IgD-negative memory B cell (primary cell): ENCODE data around the gene PRAMEF14. TPM values are rescaled to one million over a fixed set of nuclear protein-coding genes. Genes with fewer than 3 reads are reported as not detected.
A peak's percentile ranks its signal among the peaks of the same experiment; 100 is the strongest.
"Not testable (repeated sequence)": the region's sequence is repeated elsewhere in the genome, so short reads cannot be mapped to it uniquely, and the experiment has no call there.

Source experiments
- H3K27ac Mint-ChIP-seq, 3 donors: one replicate each; pipeline ENCODE4 v1.8.0; 2020 to 2022; ENCODE audit warnings: mild to moderate bottlenecking in 3 of 3, mixed read lengths in 3 of 3, moderate library complexity in 1 of 3
- H3K27me3 Mint-ChIP-seq: one replicate; pipeline ENCODE4 v1.8.0; 2021; ENCODE audit warnings: mixed read lengths
- H3K36me3 Mint-ChIP-seq: one replicate; pipeline ENCODE4 v1.8.0; 2020; ENCODE audit warnings: mild to moderate bottlenecking, mixed read lengths
- H3K4me1 Mint-ChIP-seq, 3 donors: one replicate each; pipeline ENCODE4 v1.8.0; 2020 to 2022; ENCODE audit warnings: mixed read lengths in 3 of 3, mild to moderate bottlenecking in 1 of 3
- H3K4me3 Mint-ChIP-seq, 4 donors: one replicate each; pipeline ENCODE4 v1.8.0; 2020 to 2022; ENCODE audit warnings: mild to moderate bottlenecking in 4 of 4, mixed read lengths in 4 of 4, moderate library complexity in 3 of 4
- H3K9me3 Mint-ChIP-seq, 3 donors: one replicate each; pipeline ENCODE4 v1.8.0; 2020 to 2021; ENCODE audit warnings: mixed read lengths in 3 of 3, mild to moderate bottlenecking in 1 of 3
- polyA plus RNA-seq: library from polyadenylated mRNA; unstranded; fragments of 300-500 nt; fragmentation: Illumina TruSeq; gene quantifications from one replicate; pipeline ENCODE4 v1.2.3, GENCODE V29; 2021

Gene PRAMEF14
- polyA plus RNA-seq = not detected

GRCh38 chr1:13347034-13347433 lies at the start of gene PRAMEF14:
TSS of gene PRAMEF14 (minus strand) at chr1:13347134. CDS start at chr1:13345314, 1,820 bp downstream.
- H3K27me3 Mint-ChIP-seq, H3K9me3 Mint-ChIP-seq, H3K4me3 Mint-ChIP-seq, H3K27ac Mint-ChIP-seq, H3K4me1 Mint-ChIP-seq, H3K36me3 Mint-ChIP-seq: not testable (repeated sequence)

GRCh38 chr1:13395311-13395710 lies 48.4 kb upstream of the PRAMEF14 start:
- H3K9me3 Mint-ChIP-seq, H3K4me1 Mint-ChIP-seq, H3K36me3 Mint-ChIP-seq, H3K27me3 Mint-ChIP-seq, H3K27ac Mint-ChIP-seq, H3K4me3 Mint-ChIP-seq: not testable (repeated sequence)

GRCh38 chr1:13394761-13395160 lies 47.8 kb upstream of the PRAMEF14 start:
- H3K4me3 Mint-ChIP-seq, H3K27ac Mint-ChIP-seq, H3K9me3 Mint-ChIP-seq, H3K36me3 Mint-ChIP-seq, H3K4me1 Mint-ChIP-seq, H3K27me3 Mint-ChIP-seq: not testable (repeated sequence)

- not testable (repeated sequence) for H3K9me3 Mint-ChIP-seq, H3K36me3 Mint-ChIP-seq
These were observed 46.1 kb upstream of the PRAMEF14 start for GRCh38 chr1:13393004-13393403.

GRCh38 chr1:13389332-13389731 lies 42.4 kb upstream of the PRAMEF14 start, which contains the start of gene PRAMEF17:
TSS of gene PRAMEF17 (plus strand) at chr1:13389632. CDS start at chr1:13389658, 26 bp downstream.
- H3K27ac Mint-ChIP-seq, H3K9me3 Mint-ChIP-seq, H3K4me3 Mint-ChIP-seq, H3K4me1 Mint-ChIP-seq, H3K27me3 Mint-ChIP-seq, H3K36me3 Mint-ChIP-seq: not testable (repeated sequence)

More at GRCh38 chr1:13393004-13393403, 46.1 kb upstream of the PRAMEF14 start:
- not testable (repeated sequence) for H3K27ac Mint-ChIP-seq, H3K4me3 Mint-ChIP-seq, H3K4me1 Mint-ChIP-seq, H3K27me3 Mint-ChIP-seq

- H3K4me3 Mint-ChIP-seq, H3K27ac Mint-ChIP-seq, H3K9me3 Mint-ChIP-seq, H3K36me3 Mint-ChIP-seq, H3K27me3 Mint-ChIP-seq, H3K4me1 Mint-ChIP-seq: not testable (repeated sequence)
These were observed 33.4 kb upstream of the PRAMEF14 start for GRCh38 chr1:13380380-13380779.

GRCh38 chr1:13378983-13379382 lies 32.0 kb upstream of the PRAMEF14 start:
- not testable (repeated sequence) for H3K9me3 Mint-ChIP-seq, H3K27ac Mint-ChIP-seq, H3K36me3 Mint-ChIP-seq, H3K4me1 Mint-ChIP-seq, H3K4me3 Mint-ChIP-seq, H3K27me3 Mint-ChIP-seq

- not testable (repeated sequence) for H3K9me3 Mint-ChIP-seq, H3K4me3 Mint-ChIP-seq
These were observed 21.6 kb upstream of the PRAMEF14 start for GRCh38 chr1:13368544-13368943.

GRCh38 chr1:13366536-13366935 lies 19.6 kb upstream of the PRAMEF14 start:
- not testable (repeated sequence) for H3K4me3 Mint-ChIP-seq, H3K4me1 Mint-ChIP-seq, H3K36me3 Mint-ChIP-seq, H3K9me3 Mint-ChIP-seq, H3K27me3 Mint-ChIP-seq, H3K27ac Mint-ChIP-seq

More at GRCh38 chr1:13368544-13368943, 21.6 kb upstream of the PRAMEF14 start:
- not testable (repeated sequence) for H3K27me3 Mint-ChIP-seq, H3K27ac Mint-ChIP-seq, H3K36me3 Mint-ChIP-seq, H3K4me1 Mint-ChIP-seq

GRCh38 chr1:13364928-13365327 lies 18.0 kb upstream of the PRAMEF14 start:
- H3K4me1 Mint-ChIP-seq, H3K27me3 Mint-ChIP-seq, H3K36me3 Mint-ChIP-seq, H3K4me3 Mint-ChIP-seq, H3K27ac Mint-ChIP-seq, H3K9me3 Mint-ChIP-seq: not testable (repeated sequence)

- H3K4me1 Mint-ChIP-seq, H3K4me3 Mint-ChIP-seq, H3K27ac Mint-ChIP-seq, H3K36me3 Mint-ChIP-seq, H3K9me3 Mint-ChIP-seq, H3K27me3 Mint-ChIP-seq: not testable (repeated sequence)
These were observed 15.4 kb upstream of the PRAMEF14 start for GRCh38 chr1:13362364-13362763.

- not testable (repeated sequence) for H3K36me3 Mint-ChIP-seq, H3K9me3 Mint-ChIP-seq, H3K4me3 Mint-ChIP-seq, H3K4me1 Mint-ChIP-seq, H3K27me3 Mint-ChIP-seq, H3K27ac Mint-ChIP-seq
These were observed 9.8 kb upstream of the PRAMEF14 start for GRCh38 chr1:13356774-13357173.

GRCh38 chr1:13354475-13354874 lies 7.5 kb upstream of the PRAMEF14 start:
- not testable (repeated sequence) for H3K9me3 Mint-ChIP-seq, H3K4me3 Mint-ChIP-seq, H3K27ac Mint-ChIP-seq, H3K27me3 Mint-ChIP-seq, H3K36me3 Mint-ChIP-seq, H3K4me1 Mint-ChIP-seq

GRCh38 chr1:13353476-13353875 lies 6.5 kb upstream of the PRAMEF14 start:
- H3K36me3 Mint-ChIP-seq, H3K9me3 Mint-ChIP-seq, H3K4me1 Mint-ChIP-seq, H3K27me3 Mint-ChIP-seq, H3K27ac Mint-ChIP-seq: not testable (repeated sequence)
- peak overlapping the region in 1 of 4 donors; percentile 9 for H3K4me3 Mint-ChIP-seq

- not testable (repeated sequence) for H3K27me3 Mint-ChIP-seq, H3K27ac Mint-ChIP-seq, H3K4me1 Mint-ChIP-seq, H3K9me3 Mint-ChIP-seq, H3K36me3 Mint-ChIP-seq, H3K4me3 Mint-ChIP-seq
These were observed 4.4 kb downstream of the PRAMEF14 start for GRCh38 chr1:13342496-13342895.

GRCh38 chr1:13315281-13315680 lies 31.7 kb downstream of the PRAMEF14 start, which contains the start of gene PRAMEF15:
TSS of gene PRAMEF15 (plus strand) at chr1:13315581. CDS start at chr1:13318408, 2,827 bp downstream.
- not testable (repeated sequence) for H3K4me3 Mint-ChIP-seq, H3K9me3 Mint-ChIP-seq, H3K27ac Mint-ChIP-seq, H3K4me1 Mint-ChIP-seq, H3K27me3 Mint-ChIP-seq, H3K36me3 Mint-ChIP-seq

GRCh38 chr1:13303239-13303638 lies 43.7 kb downstream of the PRAMEF14 start, which contains the start of gene PRAMEF33:
TSS of gene PRAMEF33 (plus strand) at chr1:13303539. CDS start at chr1:13305955, 2,416 bp downstream.
- H3K4me1 Mint-ChIP-seq, H3K27ac Mint-ChIP-seq, H3K4me3 Mint-ChIP-seq, H3K36me3 Mint-ChIP-seq, H3K27me3 Mint-ChIP-seq, H3K9me3 Mint-ChIP-seq: not testable (repeated sequence)
